HG02763 (cell line): ENCODE data around the gene CDH23.

ENCODE experiments used
- ATAC-seq: cut with Tn5 transposase; IDR thresholded peaks from one replicate; pipeline ENCODE4 v1.9.1; 2021; ENCODE audit warnings: mild to moderate bottlenecking, moderate library complexity; ENCODE audit not compliant: unreplicated experiment

The CDH23 gene

GRCh38 chr10:71713135-71714030 is 316.7 kb downstream of the CDH23 start:
- no peak for ATAC-seq

GRCh38 chr10:71714031-71714410 is 317.3 kb downstream of the CDH23 start:
- ATAC-seq = no peak

- no peak for ATAC-seq
These were observed 317.9 kb downstream of the CDH23 start for GRCh38 chr10:71714592-71714991.

- no peak for ATAC-seq
These were observed 318.3 kb downstream of the CDH23 start for GRCh38 chr10:71715026-71715425.

GRCh38 chr10:71715860-71716259 is 319.1 kb downstream of the CDH23 start:
- ATAC-seq = no peak

GRCh38 chr10:71716426-71716825 is 319.7 kb downstream of the CDH23 start:
- ATAC-seq = no peak

GRCh38 chr10:71717056-71717455 is 320.3 kb downstream of the CDH23 start:
- ATAC-seq = no peak

GRCh38 chr10:71717551-71717951 is 320.8 kb downstream of the CDH23 start:
- ATAC-seq = no peak

- ATAC-seq = no peak
These were observed 321.5 kb downstream of the CDH23 start for GRCh38 chr10:71718165-71718698.

- ATAC-seq = no peak
These were observed 322.3 kb downstream of the CDH23 start for GRCh38 chr10:71719042-71719441.

- no peak for ATAC-seq
These were observed 322.9 kb downstream of the CDH23 start, which contains the start of gene C10orf105 for GRCh38 chr10:71719464-71720201. C10orf105 (minus strand) TSS chr10:71719778; CDS start chr10:71716337, 3,441 bp downstream.

- ATAC-seq = no peak
These were observed 323.6 kb downstream of the CDH23 start for GRCh38 chr10:71720288-71720687.

- ATAC-seq = no peak
These were observed 324.6 kb downstream of the CDH23 start for GRCh38 chr10:71721313-71721712.

- ATAC-seq = no peak
These were observed 326.1 kb downstream of the CDH23 start for GRCh38 chr10:71722849-71723248.

- no peak for ATAC-seq
These were observed 326.6 kb downstream of the CDH23 start for GRCh38 chr10:71723311-71723710.

GRCh38 chr10:71724539-71724938 is 327.8 kb downstream of the CDH23 start:
- ATAC-seq = no peak

- no peak for ATAC-seq
These were observed 328.5 kb downstream of the CDH23 start for GRCh38 chr10:71725249-71725648.

- no peak for ATAC-seq
These were observed 329.4 kb downstream of the CDH23 start for GRCh38 chr10:71725998-71726579.

- no peak for ATAC-seq
These were observed 329.9 kb downstream of the CDH23 start for GRCh38 chr10:71726580-71727104.

GRCh38 chr10:71727105-71727737 is 330.5 kb downstream of the CDH23 start:
- ATAC-seq = peak; percentile 30
